Esophagus muscularis mucosa (tissue), 3 donors: Measurements from ENCODE around the gene SMCO2.

ENCODE experiments used
- CTCF ChIP-seq, 3 experiments: fragments of 200-600 bp in 2 of 3; fragments of 450-650 bp in 1 of 3; sonication (generic) in 2 of 3; IDR thresholded peaks; one replicate each; pipeline ENCODE4 v1.5.1; 2017 to 2019; ENCODE audit warnings: antibody characterized with exemption in 3 of 3, mild to moderate bottlenecking in 2 of 3, moderate library complexity in 1 of 3
- EP300 ChIP-seq: sonication (generic); formaldehyde crosslinking; IDR thresholded peaks from one replicate; pipeline ENCODE4 v1.6.1; 2017; ENCODE audit warnings: antibody characterized with exemption

- TF ChIP-seq EP300 (no peak), CTCF (IDR thresholded peaks at IDR 0.05) (no peak)
These were observed 83.8 kb downstream of the SMCO2 start for GRCh38 chr12:27530157-27530922.
